ENCODE measurements around the gene GAS6. TPM values are rescaled to one million over a fixed set of nuclear protein-coding genes. Genes with fewer than 3 reads are reported as not detected.

Gene GAS6
- total RNA-seq, 1 donor from 2014 or later: 47.6 TPM

DNA sequence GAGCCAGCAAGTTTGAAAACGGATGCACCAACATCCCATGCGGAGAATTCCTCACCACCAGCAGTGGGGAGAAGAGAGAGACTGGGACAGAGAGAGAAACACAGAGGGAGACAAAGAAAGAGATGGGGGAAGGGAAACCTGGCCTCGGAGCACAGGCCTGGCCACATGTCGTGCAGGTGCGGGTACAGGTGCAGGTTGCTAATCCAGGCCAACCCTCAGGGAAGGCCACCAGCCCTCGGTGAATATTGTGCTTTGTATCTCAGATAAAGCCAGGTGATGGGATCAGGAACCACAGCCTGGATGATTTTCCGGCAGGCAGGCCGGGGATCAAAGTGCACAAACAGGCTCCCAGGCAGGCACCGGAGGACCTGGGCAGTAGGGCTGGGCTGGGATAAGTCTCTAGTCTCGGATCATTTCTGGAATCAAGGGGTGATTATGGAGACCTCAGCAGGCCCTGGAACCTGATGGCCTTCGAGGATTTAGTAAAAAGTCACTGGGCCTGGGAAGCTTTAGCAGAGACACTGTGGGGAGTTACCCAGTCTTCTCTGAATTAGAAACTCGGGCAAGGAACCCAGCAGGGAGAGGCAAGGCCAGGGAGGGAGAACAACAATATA is 3.7 kb downstream of the GAS6 start:
- peaks cover 25% of the 10 kb centered on the region for H3K9me3 Mint-ChIP-seq (ENCODE audit: unreplicated experiment)

DNA sequence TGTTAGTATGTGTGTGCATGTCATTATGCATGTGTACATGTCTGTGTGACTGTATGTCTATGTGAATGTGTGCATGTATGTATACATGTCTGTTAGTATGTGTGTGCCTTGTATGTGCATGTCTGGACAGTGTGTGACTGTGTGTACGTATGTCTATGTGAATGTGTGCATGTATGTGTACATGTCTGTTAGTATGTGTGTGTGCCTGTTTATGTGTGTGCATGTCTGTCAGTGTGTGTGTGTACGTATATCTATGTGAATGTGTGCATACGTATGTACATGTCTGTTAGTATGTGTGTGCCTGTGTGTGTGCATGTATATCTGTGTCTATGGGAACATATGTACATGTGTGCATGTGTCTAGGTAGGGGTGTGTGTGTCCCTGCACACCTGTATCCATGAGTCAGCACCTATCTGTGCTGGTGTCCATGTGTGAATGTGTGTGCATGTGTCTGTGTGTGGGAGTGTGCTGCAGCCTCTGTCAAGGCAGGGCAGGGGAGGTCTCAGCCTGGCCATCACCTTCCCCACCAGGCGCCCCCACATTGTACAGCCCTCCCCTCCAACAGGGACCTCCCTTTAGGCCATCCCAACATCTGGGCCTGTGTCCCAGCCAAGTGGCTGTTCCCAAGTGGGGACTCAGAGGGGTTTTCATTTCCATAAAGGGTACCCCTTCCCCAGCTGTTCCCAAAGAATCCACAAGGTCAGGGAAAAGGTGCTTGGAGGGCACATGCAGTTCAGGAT is 4.4 kb downstream of the GAS6 start:
- no peaks in the 10 kb centered on the region for H3K36me3 Mint-ChIP-seq (ENCODE audit: unreplicated experiment)
- no peak overlapping the region for H3K27ac Mint-ChIP-seq (ENCODE audit: unreplicated experiment)
- H3K4me1 Mint-ChIP-seq (ENCODE audit: low read depth, unreplicated experiment): peaks cover 11% of the 10 kb centered on the region
- peaks cover 23% of the 10 kb centered on the region for H3K9me3 Mint-ChIP-seq (ENCODE audit: unreplicated experiment)
- TF ChIP-seq CTCF (IDR thresholded peaks at IDR 0.05; ENCODE audit: partially characterized antibody, unreplicated experiment): no peak
- peaks cover 11% of the 10 kb centered on the region for H3K27me3 Mint-ChIP-seq (ENCODE audit: unreplicated experiment)
- DNase-seq: no peak
- H3K4me3 Mint-ChIP-seq (ENCODE audit: unreplicated experiment): peak overlapping the region; percentile 72

More for the DNA sequence above, 3.7 kb downstream of the GAS6 start:
- peaks cover 10% of the 10 kb centered on the region for H3K4me1 Mint-ChIP-seq (ENCODE audit: low read depth, unreplicated experiment)
- H3K36me3 Mint-ChIP-seq (ENCODE audit: unreplicated experiment): no peaks in the 10 kb centered on the region
- H3K27ac Mint-ChIP-seq (ENCODE audit: unreplicated experiment): no peak overlapping the region
- H3K27me3 Mint-ChIP-seq (ENCODE audit: unreplicated experiment): peaks cover 12% of the 10 kb centered on the region
- no peak for DNase-seq
- TF ChIP-seq CTCF (IDR thresholded peaks at IDR 0.05; ENCODE audit: partially characterized antibody, unreplicated experiment): no peak
- peak overlapping the region; percentile 72 for H3K4me3 Mint-ChIP-seq (ENCODE audit: unreplicated experiment)

DNA sequence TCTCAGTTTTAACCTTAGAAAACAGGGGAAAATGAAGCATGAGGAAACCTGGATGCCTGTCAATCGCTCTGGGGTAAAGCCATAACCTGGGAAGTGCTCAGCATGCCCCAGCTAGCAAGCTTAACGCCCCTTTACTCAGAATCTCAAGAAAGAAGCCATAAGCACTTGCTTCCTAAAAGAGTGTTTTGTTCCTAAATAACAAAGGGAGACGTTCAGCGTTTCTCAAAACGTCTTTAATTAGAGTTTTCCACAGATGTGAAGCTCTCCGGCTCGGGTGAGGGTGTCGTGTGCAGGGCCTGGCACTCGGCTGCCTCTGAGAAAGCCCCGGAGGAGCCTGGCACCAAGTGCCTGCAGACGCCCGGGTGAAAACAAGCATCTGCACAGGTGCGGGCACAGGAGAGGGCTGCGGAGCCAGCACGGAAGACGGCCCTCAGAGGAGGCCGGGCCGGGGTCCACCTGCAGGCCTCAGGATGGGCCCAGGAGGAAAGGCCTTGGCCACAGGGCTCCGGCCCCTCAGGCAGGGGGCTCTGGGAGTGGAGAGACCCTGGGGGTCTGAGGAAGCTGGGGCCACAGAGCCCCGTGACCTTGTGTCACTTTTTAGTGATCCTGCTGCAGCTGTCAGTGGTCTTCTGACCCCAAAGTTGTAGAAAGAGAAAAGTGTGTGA is 6.2 kb downstream of the GAS6 start:
- TF ChIP-seq CTCF (IDR thresholded peaks at IDR 0.05; ENCODE audit: partially characterized antibody, unreplicated experiment): no peak
- Mint-ChIP-seq H3K27me3 (ENCODE audit: unreplicated experiment) (peaks cover 7% of the 10 kb centered on the region), H3K36me3 (ENCODE audit: unreplicated experiment) (no peaks in the 10 kb centered on the region), H3K27ac (ENCODE audit: unreplicated experiment) (no peak overlapping the region), H3K9me3 (ENCODE audit: unreplicated experiment) (peaks cover 19% of the 10 kb centered on the region), H3K4me1 (ENCODE audit: low read depth, unreplicated experiment) (peaks cover 12% of the 10 kb centered on the region), H3K4me3 (ENCODE audit: unreplicated experiment) (no peak overlapping the region)
- no peak for DNase-seq

GRCh38 chr13:113856716-113857065 is 7.2 kb downstream of the GAS6 start:
- peaks cover 8% of the 10 kb centered on the region for H3K4me1 Mint-ChIP-seq (ENCODE audit: low read depth, unreplicated experiment)
- H3K36me3 Mint-ChIP-seq (ENCODE audit: unreplicated experiment): no peaks in the 10 kb centered on the region
- peaks cover 4% of the 10 kb centered on the region for H3K27me3 Mint-ChIP-seq (ENCODE audit: unreplicated experiment)
- peaks cover 16% of the 10 kb centered on the region for H3K9me3 Mint-ChIP-seq (ENCODE audit: unreplicated experiment)
- no peak for DNase-seq
- no peak for TF ChIP-seq CTCF (IDR thresholded peaks at IDR 0.05; ENCODE audit: partially characterized antibody, unreplicated experiment)
- no peak overlapping the region for H3K4me3 Mint-ChIP-seq (ENCODE audit: unreplicated experiment)
- no peak overlapping the region for H3K27ac Mint-ChIP-seq (ENCODE audit: unreplicated experiment)

Data from glutamatergic neuron (in vitro differentiated cells).